GM13977 (cell line): Measurements from ENCODE around the gene KAT2B.
"Not testable (repeated sequence)": the region's sequence is repeated elsewhere in the genome, so short reads cannot be mapped to it uniquely, and the experiment has no call there.

Source experiments
- DNase-seq: peaks from one replicate; pipeline ENCODE4 v3.0.0; 2012; ENCODE audit warnings: low spot score
- in situ Hi-C: fragments of 300-500 bp; cut with MboI; formaldehyde crosslinking; loops from one replicate; pipeline ENCODE4 v1.12.0; 2022; ENCODE audit warnings: low sequenced_read_pairs, low pct_unique_long_range_greater_than_20kb, mixed read lengths, inconsistent platforms; ENCODE audit not compliant: unreplicated experiment
- TF ChIP-seq, protein P1 (sequence below): IDR thresholded peaks from 2 replicates; pipeline ENCODE4 v1.5.1; 2012; ENCODE audit warnings: mild to moderate bottlenecking, control low read depth; ENCODE audit not compliant: insufficient read depth; ENCODE audit errors: extremely low read depth, missing control alignments

The KAT2B gene

DNA sequence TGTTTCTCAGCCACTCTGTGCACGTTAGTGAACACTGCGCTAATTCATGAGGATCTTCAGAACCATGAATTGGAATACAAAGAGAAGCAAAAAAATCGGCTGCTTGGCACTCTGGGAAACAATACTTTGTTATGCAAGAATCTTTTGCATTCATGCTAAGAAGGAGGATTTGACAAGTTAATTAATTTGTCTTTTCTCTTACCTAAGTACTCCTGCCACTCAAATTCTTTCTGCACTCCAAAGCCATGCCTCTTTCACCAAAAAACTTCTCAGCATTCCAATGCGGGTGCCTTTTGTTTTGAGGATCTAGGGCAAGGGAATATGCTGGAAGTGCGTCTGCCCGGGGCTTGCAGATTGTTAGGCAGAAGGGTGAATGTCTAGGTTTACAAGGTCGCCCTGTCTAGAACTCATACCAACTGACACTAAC, 11.3 kb upstream of the KAT2B start:
- DNase-seq = no peak
- in situ Hi-C loops = no loop called here
- TF ChIP-seq, protein P1, sequence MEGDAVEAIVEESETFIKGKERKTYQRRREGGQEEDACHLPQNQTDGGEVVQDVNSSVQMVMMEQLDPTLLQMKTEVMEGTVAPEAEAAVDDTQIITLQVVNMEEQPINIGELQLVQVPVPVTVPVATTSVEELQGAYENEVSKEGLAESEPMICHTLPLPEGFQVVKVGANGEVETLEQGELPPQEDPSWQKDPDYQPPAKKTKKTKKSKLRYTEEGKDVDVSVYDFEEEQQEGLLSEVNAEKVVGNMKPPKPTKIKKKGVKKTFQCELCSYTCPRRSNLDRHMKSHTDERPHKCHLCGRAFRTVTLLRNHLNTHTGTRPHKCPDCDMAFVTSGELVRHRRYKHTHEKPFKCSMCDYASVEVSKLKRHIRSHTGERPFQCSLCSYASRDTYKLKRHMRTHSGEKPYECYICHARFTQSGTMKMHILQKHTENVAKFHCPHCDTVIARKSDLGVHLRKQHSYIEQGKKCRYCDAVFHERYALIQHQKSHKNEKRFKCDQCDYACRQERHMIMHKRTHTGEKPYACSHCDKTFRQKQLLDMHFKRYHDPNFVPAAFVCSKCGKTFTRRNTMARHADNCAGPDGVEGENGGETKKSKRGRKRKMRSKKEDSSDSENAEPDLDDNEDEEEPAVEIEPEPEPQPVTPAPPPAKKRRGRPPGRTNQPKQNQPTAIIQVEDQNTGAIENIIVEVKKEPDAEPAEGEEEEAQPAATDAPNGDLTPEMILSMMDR = no peak

DNA sequence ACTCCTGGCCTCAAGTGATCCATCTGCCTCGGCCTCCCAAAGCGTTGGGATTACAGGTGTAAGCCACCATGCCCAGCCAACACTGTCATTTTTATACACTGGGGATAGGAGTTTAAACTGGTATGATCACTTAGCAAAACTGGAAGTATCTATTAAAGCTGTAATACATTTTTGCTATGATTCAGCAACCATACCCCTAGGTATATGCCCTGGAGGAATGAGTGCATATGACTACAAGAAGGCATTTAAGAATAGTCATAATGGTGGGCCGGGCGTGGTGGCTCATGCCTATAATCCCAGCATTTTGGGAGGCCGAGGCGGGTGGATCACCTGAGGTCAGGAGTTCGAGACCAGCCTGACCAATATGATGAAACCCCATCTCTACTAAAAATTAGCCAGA, 8.3 kb upstream of the KAT2B start:
- DNase-seq, in situ Hi-C loops: not testable (repeated sequence)

DNA sequence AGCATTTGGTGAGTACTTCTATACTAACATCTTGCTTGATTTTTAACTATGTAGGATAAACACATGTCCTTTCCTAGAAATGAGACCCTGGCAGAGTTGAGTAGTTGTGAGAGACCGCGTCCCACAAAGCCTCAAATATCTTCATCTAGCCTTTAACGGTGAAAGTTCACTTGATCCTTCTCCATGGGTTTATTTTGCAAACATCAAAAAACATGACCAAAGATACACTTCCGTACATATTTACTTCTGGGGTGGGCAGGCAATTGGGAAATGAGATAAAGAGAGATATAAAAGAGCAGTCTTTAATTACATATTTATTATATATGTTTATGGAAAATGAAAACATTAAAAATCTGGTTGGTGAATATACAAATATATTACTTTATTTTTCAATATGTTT, 5.2 kb upstream of the KAT2B start:
- DNase-seq = no peak
- TF ChIP-seq, protein P1 = no peak

DNA sequence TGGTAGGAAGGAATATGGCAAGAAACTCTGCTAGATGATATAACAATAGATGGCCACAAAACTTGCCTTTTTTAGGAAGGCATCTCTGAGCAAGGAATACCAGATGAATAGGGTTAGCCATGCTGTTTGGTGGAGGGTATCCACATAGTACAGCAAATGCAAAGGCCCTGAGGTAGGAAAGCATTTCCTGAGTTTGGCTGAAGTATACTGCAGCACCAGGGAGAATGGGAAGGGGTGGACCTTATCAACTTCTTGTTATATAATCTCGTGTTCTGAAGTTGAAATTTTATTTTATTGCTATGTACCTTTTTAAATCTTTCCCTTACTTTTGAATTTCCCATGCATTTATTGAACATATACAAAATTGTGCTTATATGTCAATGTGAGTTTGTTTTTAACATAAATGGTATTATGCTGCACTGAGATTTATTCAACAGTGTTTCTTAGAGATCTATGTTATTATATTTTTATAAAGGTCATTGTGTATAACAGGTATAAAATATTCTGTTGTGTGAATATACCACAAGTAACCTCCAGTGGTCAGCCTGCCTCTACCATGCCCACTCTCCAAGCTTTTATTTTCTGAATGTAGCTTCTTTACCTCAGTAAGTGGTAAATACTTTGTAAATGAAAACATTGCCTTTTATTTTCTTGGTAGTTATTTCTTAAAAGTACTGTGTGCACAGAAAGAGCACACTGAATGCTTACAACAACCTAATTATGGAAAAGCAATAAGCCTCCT, 2.8 kb upstream of the KAT2B start:
- no peak for DNase-seq
- TF ChIP-seq, protein P1 = no peak
- in situ Hi-C loops = no loop called here

More for the DNA sequence above, 5.2 kb upstream of the KAT2B start:
- in situ Hi-C loops = no loop called here

DNA sequence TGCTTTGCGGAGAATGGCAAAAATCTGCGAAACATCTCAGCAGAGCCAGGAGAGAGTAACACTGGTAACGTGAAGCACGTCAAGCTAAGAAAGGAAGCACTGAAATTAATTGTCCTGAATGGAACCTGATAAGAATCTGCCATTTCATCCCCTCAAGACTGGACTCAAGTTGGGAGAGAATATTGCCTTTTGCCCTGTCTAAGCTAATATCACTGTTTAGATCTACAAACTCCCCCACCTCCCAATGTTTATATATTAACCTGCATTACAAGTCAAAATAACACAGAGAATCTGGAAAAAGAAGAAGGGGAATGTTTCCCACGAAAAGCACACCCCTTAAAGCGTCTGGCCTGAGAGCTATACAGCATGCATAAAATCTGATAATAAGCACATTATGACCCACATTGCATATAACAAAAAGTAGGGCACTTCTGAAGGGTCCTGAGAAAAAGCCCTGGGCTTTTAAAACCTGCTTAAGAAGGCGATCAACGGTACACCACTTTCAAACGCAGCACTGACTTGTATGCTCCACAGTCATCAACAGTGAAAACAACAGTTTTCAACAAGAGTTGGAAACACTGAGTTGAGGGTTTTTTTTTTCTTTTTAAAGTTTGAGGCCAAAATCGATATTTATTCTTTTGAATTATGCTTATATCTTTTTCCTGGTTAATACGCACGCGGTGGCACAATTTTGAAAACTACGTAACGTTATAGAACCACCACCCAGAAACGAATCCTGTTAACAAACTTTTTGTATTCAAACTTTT, 1.4 kb upstream of the KAT2B start:
- DNase-seq = no peak
- TF ChIP-seq, protein P1 = no peak
- in situ Hi-C loops = no loop called here

DNA sequence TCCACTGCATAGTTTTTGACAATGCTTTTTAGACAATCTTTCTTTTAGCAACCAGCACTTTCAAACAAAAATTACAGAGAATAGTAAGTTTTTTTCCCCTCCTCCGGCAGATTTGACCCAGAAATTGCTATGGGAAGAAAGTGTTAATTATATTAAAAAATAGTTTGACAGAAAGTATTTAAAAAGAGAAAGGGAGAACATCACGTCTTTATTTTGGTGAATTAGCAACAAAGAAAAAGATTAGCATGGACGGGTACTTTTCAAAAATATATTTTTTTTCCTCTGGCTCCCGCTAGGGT, 831 bp upstream of the KAT2B start:
- TF ChIP-seq, protein P1 = no peak
- in situ Hi-C loops = no loop called here
- no peak for DNase-seq

DNA sequence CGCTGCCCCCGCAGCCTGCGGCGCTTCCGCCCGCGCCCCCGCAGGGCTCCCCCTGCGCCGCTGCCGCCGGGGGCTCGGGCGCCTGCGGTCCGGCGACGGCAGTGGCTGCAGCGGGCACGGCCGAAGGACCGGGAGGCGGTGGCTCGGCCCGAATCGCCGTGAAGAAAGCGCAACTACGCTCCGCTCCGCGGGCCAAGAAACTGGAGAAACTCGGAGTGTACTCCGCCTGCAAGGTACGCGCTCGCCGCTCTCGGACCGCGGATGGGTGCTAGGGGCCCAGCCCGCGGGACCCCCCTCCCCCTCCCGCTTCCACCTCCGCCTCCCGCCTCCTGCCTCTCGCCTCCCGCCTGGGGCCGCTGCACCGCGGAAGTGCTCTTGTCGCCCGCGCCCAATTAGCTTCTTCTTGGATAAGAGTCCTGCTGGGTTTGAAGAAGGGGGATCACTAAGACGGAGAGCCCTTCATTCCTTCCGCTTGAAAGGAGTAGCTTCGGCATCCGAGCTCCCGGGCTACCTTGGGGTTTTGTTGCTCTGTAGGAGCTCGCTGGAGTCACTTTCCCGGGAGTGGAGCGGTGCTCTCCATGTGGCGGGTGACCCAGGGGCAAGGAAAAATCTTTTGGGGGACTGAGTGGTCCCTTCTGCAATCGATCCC, 426 bp downstream of the KAT2B start:
- TF ChIP-seq, protein P1 = peak; percentile 18
- in situ Hi-C loops = no loop called here
- DNase-seq = peak; percentile 81
